Heart left ventricle (tissue), 16 donors: ENCODE results near the gene ZNF341. TPM values are rescaled to one million over a fixed set of nuclear protein-coding genes. Genes with fewer than 3 reads are reported as not detected.
"Not testable (repeated sequence)": the region's sequence is repeated elsewhere in the genome, so short reads cannot be mapped to it uniquely, and the experiment has no call there.

ENCODE experiments used
- ATAC-seq, 4 donors: fragments of 200-7000 bp; cut with Tn5 transposase; one replicate each; pipeline ENCODE4 v1.9.1; 2020 to 2022; ENCODE audit warnings: moderate library complexity in 4 of 4, mild to moderate bottlenecking in 3 of 4, moderate number of reproducible peaks in 1 of 4
- DNase-seq, 5 donors: peaks; one replicate each; pipeline ENCODE4 v3.0.0-alpha.2; 2020
- H3K27ac ChIP-seq, 12 donors: fragments of 200-600 bp; sonication (generic) in 4 of 12; one replicate each; pipeline versions ENCODE4 v1.5.0 to v1.8.0; 2016 to 2022; ENCODE audit warnings: mild to moderate bottlenecking in 2 of 12
- H3K27me3 ChIP-seq, 9 donors: fragments of 200-600 bp; sonication (generic) in 2 of 9; one replicate each; pipeline versions ENCODE4 v1.5.1 to v1.8.0; 2016 to 2022; ENCODE audit warnings: mild to moderate bottlenecking in 3 of 9
- H3K36me3 ChIP-seq, 9 donors: fragments of 200-600 bp; sonication (generic) in 2 of 9; one replicate each; pipeline versions ENCODE4 v1.5.0 to v1.8.0; 2018 to 2022; ENCODE audit warnings: mild to moderate bottlenecking in 2 of 9
- H3K4me1 ChIP-seq, 12 donors: fragments of 200-600 bp; sonication (generic) in 4 of 12; one replicate each; pipeline versions ENCODE4 v1.5.0 to v1.8.0; 2016 to 2022; ENCODE audit warnings: mild to moderate bottlenecking in 3 of 12
- H3K4me3 ChIP-seq, 12 donors: fragments of 200-600 bp; sonication (generic) in 4 of 12; one replicate each; pipeline versions ENCODE4 v1.5.0 to v1.8.0; 2017 to 2022; ENCODE audit warnings: mild to moderate bottlenecking in 9 of 12, moderate library complexity in 4 of 12
- H3K9me3 ChIP-seq, 12 donors: fragments of 200-600 bp; sonication (generic) in 4 of 12; one replicate each; pipeline versions ENCODE4 v1.5.0 to v1.8.0; 2016 to 2022; ENCODE audit warnings: mild to moderate bottlenecking in 1 of 12
- POLR2A ChIP-seq, 2 donors: fragments of 450-650 bp; IDR thresholded peaks; one replicate each; pipeline ENCODE4 v1.6.1; 2017; ENCODE audit warnings: antibody characterized with exemption in 2 of 2, mild to moderate bottlenecking in 2 of 2, moderate library complexity in 2 of 2
- WGBS, 4 donors: extraction: QIAGEN DNeasy Blood & Tissue Kit in 2 of 4; methylation state at CpG; one replicate each; pipeline versions ENCODE4 v1.1.5 to v1.1.7; 2013 to 2018; 5-methylcytosine and 5-hydroxymethylcytosine counted together
- intact Hi-C, 10 donors: fragments of 100-400 bp; cut with DNase I; formaldehyde crosslinking; loops; one replicate each; pipeline versions ENCODE4 v1.11.1 to v1.14.2; 2022
- polyA plus RNA-seq, 2 donors: library from polyadenylated mRNA; stranded (reverse); fragments of 200-250 nt; gene quantifications; one replicate each; pipeline ENCODE4 v1.2.3, GENCODE V29; 2013
- total RNA-seq, 9 donors: library from RNA; depleted of rRNA in 2 of 9; stranded (reverse); fragments of >200 nt in 2 of 9; fragmentation: NEBNext Ultra II Directional in 3 of 9; extraction: Animal tissue kit (Norgen Biotek cat#: 25700) in 3 of 9; gene quantifications; one replicate each; pipeline versions ENCODE4 v1.1.0 to v1.2.4, GENCODE V29; 2016 to 2023
- TF ChIP-seq, protein P1 (sequence below), 12 donors: fragments of 200-600 bp; sonication (generic) in 4 of 12; IDR thresholded peaks; one replicate each; pipeline versions ENCODE4 v1.5.0 to v1.8.0; 2018 to 2022; ENCODE audit warnings: antibody characterized with exemption in 12 of 12, mild to moderate bottlenecking in 5 of 12
- donor health status: ischemic (EF 13 %, LVEDD 7.1; RV severe dilation, severe dysfunction).
- donor health status: healthy with polysubstance abuse.
- donor health status: DM: no; HTN: yes; CAD: no.
- donor health status: DM: no; HTN: no; CAD: no.
- donor health status: ischemic (EF 25% LVEDD 6.9; RV normal size, moderate dysfunction).
- donor health status: ischemic (EF 25% LVEDD 5.7; RV mildly dilated, moderate dysfunction).
- donor health status: healthy.
- donor health status: DM: yes; HTN: yes; CAD: no.
- donor health status: ischemic (EF 35%, LVEDD 5.7; RV mildly dilated, moderate dysfunction).
- donor health status: nonischemic (EF 11% LVEDD 7.7; RV severe dilation, severe dysfunction).
- donor health status: DM: yes; HTN: yes; CAD: no.
- donor health status: PGD.
- donor health status: ischemic (EF 29% LVEDD 5.4; RV normal size, mild dysfunction).
- donor health status: nonischemic (EF 23%, LVEDD 6.1; RV moderate dilation, normal function).

The ZNF341 gene
- total and polyA plus RNA-seq, 11 donors: 1.2 to 3.3 (median 1.7) TPM

- Histone ChIP-seq H3K9me3 (no peaks in the 10 kb centered on the region), H3K4me3 (no peak overlapping the region), H3K27ac (no peak overlapping the region), H3K4me1 (no peaks in the 10 kb centered on the region), H3K27me3 (no peaks in the 10 kb centered on the region), H3K36me3 (peaks cover 0 to 39% (median 27%) of the 10 kb centered on the region in 9 donors)
- intact Hi-C loops: no loop called here
- DNase-seq (no peak), ATAC-seq (no peak)
- TF ChIP-seq POLR2A (IDR thresholded peaks at IDR 0.05): no peak
- TF ChIP-seq, protein P1, sequence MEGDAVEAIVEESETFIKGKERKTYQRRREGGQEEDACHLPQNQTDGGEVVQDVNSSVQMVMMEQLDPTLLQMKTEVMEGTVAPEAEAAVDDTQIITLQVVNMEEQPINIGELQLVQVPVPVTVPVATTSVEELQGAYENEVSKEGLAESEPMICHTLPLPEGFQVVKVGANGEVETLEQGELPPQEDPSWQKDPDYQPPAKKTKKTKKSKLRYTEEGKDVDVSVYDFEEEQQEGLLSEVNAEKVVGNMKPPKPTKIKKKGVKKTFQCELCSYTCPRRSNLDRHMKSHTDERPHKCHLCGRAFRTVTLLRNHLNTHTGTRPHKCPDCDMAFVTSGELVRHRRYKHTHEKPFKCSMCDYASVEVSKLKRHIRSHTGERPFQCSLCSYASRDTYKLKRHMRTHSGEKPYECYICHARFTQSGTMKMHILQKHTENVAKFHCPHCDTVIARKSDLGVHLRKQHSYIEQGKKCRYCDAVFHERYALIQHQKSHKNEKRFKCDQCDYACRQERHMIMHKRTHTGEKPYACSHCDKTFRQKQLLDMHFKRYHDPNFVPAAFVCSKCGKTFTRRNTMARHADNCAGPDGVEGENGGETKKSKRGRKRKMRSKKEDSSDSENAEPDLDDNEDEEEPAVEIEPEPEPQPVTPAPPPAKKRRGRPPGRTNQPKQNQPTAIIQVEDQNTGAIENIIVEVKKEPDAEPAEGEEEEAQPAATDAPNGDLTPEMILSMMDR (IDR thresholded peaks at IDR 0.05): no peak
- 91 to 95% (median 93%) methylated on average over 12 of the region's 12 CpGs for WGBS, 4 donors
These were observed 14.7 kb downstream of the ZNF341 start for GRCh38 chr20:33746325-33746998.

DNA sequence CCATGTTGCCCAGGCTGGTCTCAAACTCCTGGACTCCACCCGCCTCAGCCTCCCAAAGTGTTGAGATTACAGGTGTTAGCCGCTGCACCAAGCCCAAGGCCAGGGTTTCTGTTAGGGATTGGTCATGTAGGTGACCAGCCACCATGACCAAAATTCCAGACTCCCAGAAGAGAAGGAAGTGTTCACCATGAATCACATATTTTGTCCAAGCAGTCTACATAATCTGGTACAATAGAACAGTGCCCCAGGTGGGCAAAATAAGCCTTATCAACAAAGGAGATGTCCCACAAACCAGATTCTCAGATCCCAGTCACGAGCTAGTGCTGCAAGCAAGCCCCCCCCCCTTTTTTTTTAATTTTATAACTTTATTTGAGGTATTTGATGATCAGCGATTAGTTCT is 20.0 kb downstream of the ZNF341 start:
- 93 to 100% (median 97%) methylated on average over 3 to 4 of the region's 4 CpGs for WGBS, 4 donors
- no peaks in the 10 kb centered on the region for H3K9me3 ChIP-seq
- H3K4me3 ChIP-seq: no peak overlapping the region
- H3K27ac ChIP-seq: no peak overlapping the region
- no peaks in the 10 kb centered on the region for H3K4me1 ChIP-seq
- ATAC-seq (no peak), DNase-seq (no peak)
- intact Hi-C loops: no loop called here
- peaks cover 0 to 61% (median 53%) of the 10 kb centered on the region in 9 donors for H3K36me3 ChIP-seq
- TF ChIP-seq POLR2A (IDR thresholded peaks at IDR 0.05): no peak
- TF ChIP-seq, protein P1 (IDR thresholded peaks at IDR 0.05): no peak
- H3K27me3 ChIP-seq: no peaks in the 10 kb centered on the region

DNA sequence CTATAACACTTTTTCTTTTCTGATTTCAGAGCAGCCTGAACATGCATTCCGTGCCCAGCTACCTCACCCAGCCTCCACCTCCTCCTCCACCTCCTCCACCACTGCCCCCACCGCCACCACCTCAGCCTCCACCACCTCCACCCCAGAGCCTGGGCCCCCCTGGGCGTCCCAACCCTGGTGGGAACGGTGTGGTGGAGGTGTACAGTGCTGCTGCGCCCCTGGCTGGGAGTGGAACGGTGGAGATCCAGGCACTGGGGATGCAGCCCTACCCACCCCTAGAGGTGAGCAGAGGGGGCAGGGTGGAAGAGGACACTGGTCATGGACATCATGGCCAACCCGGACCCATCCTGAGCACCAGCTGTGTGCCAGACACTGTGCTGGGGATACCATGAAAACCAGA is 21.3 kb downstream of the ZNF341 start:
- TF ChIP-seq POLR2A (IDR thresholded peaks at IDR 0.05): no peak
- TF ChIP-seq, protein P1 (IDR thresholded peaks at IDR 0.05): no peak
- H3K4me3 ChIP-seq: no peak overlapping the region
- peaks cover 0 to 71% (median 60%) of the 10 kb centered on the region in 9 donors for H3K36me3 ChIP-seq
- no peak overlapping the region for H3K27ac ChIP-seq
- ATAC-seq: no peak
- H3K9me3 ChIP-seq: peaks cover 0 to 11% (median 3%) of the 10 kb centered on the region in 12 donors
- 94 to 98% (median 96%) methylated on average over 7 of the region's 7 CpGs for WGBS, 4 donors
- no peak for DNase-seq
- intact Hi-C loops: no loop called here
- H3K27me3 ChIP-seq: no peaks in the 10 kb centered on the region
- H3K4me1 ChIP-seq: no peaks in the 10 kb centered on the region

GRCh38 chr20:33753763-33754162 is 22.0 kb downstream of the ZNF341 start:
- H3K36me3 ChIP-seq: peaks cover 0 to 74% (median 58%) of the 10 kb centered on the region in 9 donors
- TF ChIP-seq, protein P1 (IDR thresholded peaks at IDR 0.05): no peak
- no peak for TF ChIP-seq POLR2A (IDR thresholded peaks at IDR 0.05)
- no peaks in the 10 kb centered on the region for H3K4me1 ChIP-seq
- ATAC-seq (no peak), DNase-seq (no peak)
- H3K9me3 ChIP-seq: peaks cover 0 to 12% (median 3%) of the 10 kb centered on the region in 12 donors
- intact Hi-C loops: no loop called here
- 88 to 90% (median 88%) methylated on average over 5 of the region's 5 CpGs for WGBS, 4 donors
- no peak overlapping the region for H3K27ac ChIP-seq
- no peak overlapping the region for H3K4me3 ChIP-seq
- H3K27me3 ChIP-seq: no peaks in the 10 kb centered on the region

- DNase-seq, H3K4me3 ChIP-seq, H3K27me3 ChIP-seq, intact Hi-C loops, ATAC-seq, H3K4me1 ChIP-seq, H3K27ac ChIP-seq: not testable (repeated sequence)
- Histone ChIP-seq H3K9me3 (peaks cover 0 to 12% (median 3%) of the 10 kb centered on the region in 12 donors), H3K36me3 (peaks cover 0 to 59% (median 48%) of the 10 kb centered on the region in 9 donors)
- WGBS, 4 donors: 89 to 93% (median 92%) methylated on average over 10 of the region's 10 CpGs
These were observed 24.2 kb downstream of the ZNF341 start for GRCh38 chr20:33755936-33756490.
